ENCODE data around the gene PKP1. TPM values are rescaled to one million over a fixed set of nuclear protein-coding genes. Genes with fewer than 3 reads are reported as not detected.

The PKP1 gene
- total and polyA plus RNA-seq, 2 donors from 2014 or later, result 0.47 to 0.63 TPM

DNA sequence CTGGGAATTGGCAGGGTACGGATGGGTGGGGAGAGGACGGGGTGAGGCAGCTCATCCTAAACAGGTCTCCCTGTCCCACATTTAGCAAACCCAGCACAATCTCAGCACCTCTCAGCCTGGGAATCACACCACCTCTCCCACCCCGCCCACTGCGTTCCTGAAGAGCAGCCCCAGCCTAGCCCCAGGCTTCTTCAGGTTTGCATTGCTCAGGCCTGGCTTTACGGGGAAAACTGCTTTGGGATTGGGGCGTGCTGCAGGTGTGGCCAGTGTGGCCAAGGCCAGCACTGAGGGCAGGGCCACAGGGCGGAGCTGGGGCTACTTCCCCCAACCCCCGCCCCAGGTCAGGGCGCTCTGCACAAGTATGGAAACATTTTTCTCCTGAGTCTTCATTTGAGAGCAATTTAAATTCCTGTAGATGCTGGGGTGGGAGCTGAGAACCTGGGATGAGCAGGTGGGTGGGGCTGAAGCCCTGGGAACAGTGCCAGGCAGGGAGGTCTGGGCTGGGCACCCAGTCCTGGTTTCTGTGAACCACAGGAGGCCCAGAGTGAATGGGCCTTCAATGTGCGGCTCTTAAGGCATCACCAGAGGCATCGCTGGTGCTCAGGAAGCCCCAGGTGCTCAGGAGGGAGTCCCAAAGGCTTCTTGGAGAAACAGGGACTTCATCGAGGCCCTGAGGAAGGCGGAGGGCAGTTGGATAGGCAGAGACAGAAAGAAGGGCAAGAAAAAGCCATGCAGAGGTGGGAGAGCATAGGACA is 70.1 kb downstream of the PKP1 start:
- H3K4me3 ChIP-seq (ENCODE audit: low read length in 3 of 3), result no peak overlapping the region
- intact Hi-C loops (cut with DNase I), result no loop called here
- DNase-seq (peak in 1 of 5 donors; percentile 20), FAIRE-seq (no peak)
- no peaks in the 10 kb centered on the region for H3K36me3 ChIP-seq (ENCODE audit: control insufficient read depth in 2 of 3, insufficient read depth in 3 of 3, low read length in 3 of 3)
- H3K9ac ChIP-seq (ENCODE audit: low read length in 3 of 3), result no peak overlapping the region
- TF ChIP-seq, protein P1, sequence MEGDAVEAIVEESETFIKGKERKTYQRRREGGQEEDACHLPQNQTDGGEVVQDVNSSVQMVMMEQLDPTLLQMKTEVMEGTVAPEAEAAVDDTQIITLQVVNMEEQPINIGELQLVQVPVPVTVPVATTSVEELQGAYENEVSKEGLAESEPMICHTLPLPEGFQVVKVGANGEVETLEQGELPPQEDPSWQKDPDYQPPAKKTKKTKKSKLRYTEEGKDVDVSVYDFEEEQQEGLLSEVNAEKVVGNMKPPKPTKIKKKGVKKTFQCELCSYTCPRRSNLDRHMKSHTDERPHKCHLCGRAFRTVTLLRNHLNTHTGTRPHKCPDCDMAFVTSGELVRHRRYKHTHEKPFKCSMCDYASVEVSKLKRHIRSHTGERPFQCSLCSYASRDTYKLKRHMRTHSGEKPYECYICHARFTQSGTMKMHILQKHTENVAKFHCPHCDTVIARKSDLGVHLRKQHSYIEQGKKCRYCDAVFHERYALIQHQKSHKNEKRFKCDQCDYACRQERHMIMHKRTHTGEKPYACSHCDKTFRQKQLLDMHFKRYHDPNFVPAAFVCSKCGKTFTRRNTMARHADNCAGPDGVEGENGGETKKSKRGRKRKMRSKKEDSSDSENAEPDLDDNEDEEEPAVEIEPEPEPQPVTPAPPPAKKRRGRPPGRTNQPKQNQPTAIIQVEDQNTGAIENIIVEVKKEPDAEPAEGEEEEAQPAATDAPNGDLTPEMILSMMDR (IDR thresholded peaks at IDR 0.05; ENCODE audit: borderline replicate concordance, extremely low read depth, insufficient read depth), result no peak
- H3K9me3 ChIP-seq (ENCODE audit: control insufficient read depth in 2 of 3, insufficient read depth in 1 of 3, low read length in 3 of 3), result no peaks in the 10 kb centered on the region
- peaks cover 0 to 3% (median 0%) of the 10 kb centered on the region in 3 donors for H3K4me1 ChIP-seq (ENCODE audit: control insufficient read depth in 2 of 3, insufficient read depth in 2 of 3, low read depth in 1 of 3, low read length in 3 of 3)
- H3K27ac ChIP-seq (ENCODE audit: low read depth in 2 of 2, low read length in 2 of 2), result no peak overlapping the region
- no peaks in the 10 kb centered on the region for H3K27me3 ChIP-seq (ENCODE audit: control insufficient read depth, insufficient read depth, low read length)

DNA sequence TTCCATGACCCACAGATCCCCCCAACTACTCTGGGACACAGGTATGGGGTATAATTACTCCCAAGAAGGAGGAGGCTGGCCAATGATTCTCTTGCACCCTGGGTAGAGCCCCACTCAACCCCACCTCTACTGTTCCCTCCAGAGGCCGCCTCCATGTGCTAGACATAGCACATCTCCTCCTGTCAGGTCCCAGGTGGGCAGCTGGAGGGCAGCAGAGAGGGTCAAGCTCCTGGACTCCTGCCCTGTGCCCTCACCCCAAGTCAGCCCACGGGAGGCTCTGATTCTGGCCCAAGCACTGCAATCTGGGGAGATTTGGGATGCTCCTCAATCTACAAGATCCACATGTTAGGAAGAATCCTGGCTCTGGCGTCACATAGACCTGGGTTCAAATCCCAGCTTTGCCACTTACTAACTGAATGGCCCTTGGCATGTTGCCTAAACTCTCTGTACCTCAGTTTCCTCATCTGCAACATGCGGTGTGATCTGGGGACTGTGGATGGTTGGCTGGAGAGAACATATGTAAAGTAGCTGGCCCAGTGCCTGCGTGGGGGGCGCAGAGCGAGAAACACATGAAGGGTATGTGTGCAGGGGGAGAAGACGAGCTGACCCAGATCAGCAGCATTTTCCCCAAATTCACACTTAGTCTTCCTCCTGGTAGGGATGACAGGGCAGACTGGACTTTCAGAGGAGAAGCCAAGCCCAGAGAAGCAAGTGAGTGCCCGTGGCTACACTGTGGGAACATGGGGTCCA is 71.0 kb downstream of the PKP1 start:
- H3K27ac ChIP-seq (ENCODE audit: low read depth in 2 of 2, low read length in 2 of 2), result no peak overlapping the region
- no peak for FAIRE-seq

DNA sequence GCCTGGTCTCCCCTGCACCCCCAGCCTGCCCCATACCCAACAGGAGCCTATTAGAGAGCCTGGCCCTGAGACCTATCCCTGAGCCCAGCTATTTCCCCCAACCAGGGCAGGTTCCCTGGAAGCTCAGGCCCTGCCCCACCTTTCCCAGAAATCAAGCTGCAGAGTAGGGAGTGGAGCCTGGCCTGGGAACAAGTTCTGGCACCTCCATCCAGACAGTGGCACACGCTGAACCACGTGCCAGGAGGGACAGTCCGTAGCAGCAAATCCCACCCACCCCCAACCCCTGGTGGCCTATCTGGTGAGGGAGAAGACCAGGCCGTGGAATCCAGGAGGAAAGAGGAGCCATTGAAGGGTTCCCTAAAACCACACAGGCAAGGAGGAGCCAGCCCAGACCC is 71.6 kb downstream of the PKP1 start:
- H3K36me3 ChIP-seq (ENCODE audit: control insufficient read depth in 2 of 3, insufficient read depth in 3 of 3, low read length in 3 of 3), result no peaks in the 10 kb centered on the region
- no peaks in the 10 kb centered on the region for H3K9me3 ChIP-seq (ENCODE audit: control insufficient read depth in 2 of 3, insufficient read depth in 1 of 3, low read length in 3 of 3)
- TF ChIP-seq, protein P1 (IDR thresholded peaks at IDR 0.05; ENCODE audit: borderline replicate concordance, extremely low read depth, insufficient read depth), result no peak
- H3K4me3 ChIP-seq (ENCODE audit: low read length in 3 of 3), result no peak overlapping the region
- no peak for FAIRE-seq
- H3K9ac ChIP-seq (ENCODE audit: low read length in 3 of 3), result no peak overlapping the region
- peak in 1 of 5 donors; percentile 46 for DNase-seq
- no peaks in the 10 kb centered on the region for H3K27me3 ChIP-seq (ENCODE audit: control insufficient read depth, insufficient read depth, low read length)
- H3K4me1 ChIP-seq (ENCODE audit: control insufficient read depth in 2 of 3, insufficient read depth in 2 of 3, low read depth in 1 of 3, low read length in 3 of 3), result peaks cover 0 to 3% (median 0%) of the 10 kb centered on the region in 3 donors
- H3K27ac ChIP-seq (ENCODE audit: low read depth in 2 of 2, low read length in 2 of 2), result no peak overlapping the region
- intact Hi-C loops (cut with DNase I), result no loop called here

More for the DNA sequence above, 71.0 kb downstream of the PKP1 start:
- Histone ChIP-seq H3K4me3 (ENCODE audit: low read length in 3 of 3) (no peak overlapping the region), H3K9ac (ENCODE audit: low read length in 3 of 3) (no peak overlapping the region), H3K36me3 (ENCODE audit: control insufficient read depth in 2 of 3, insufficient read depth in 3 of 3, low read length in 3 of 3) (no peaks in the 10 kb centered on the region), H3K27me3 (ENCODE audit: control insufficient read depth, insufficient read depth, low read length) (no peaks in the 10 kb centered on the region), H3K9me3 (ENCODE audit: control insufficient read depth in 2 of 3, insufficient read depth in 1 of 3, low read length in 3 of 3) (no peaks in the 10 kb centered on the region), H3K4me1 (ENCODE audit: control insufficient read depth in 2 of 3, insufficient read depth in 2 of 3, low read depth in 1 of 3, low read length in 3 of 3) (peaks cover 0 to 3% (median 0%) of the 10 kb centered on the region in 3 donors)
- DNase-seq, result peak in 1 of 5 donors; percentile 28
- TF ChIP-seq, protein P1 (IDR thresholded peaks at IDR 0.05; ENCODE audit: borderline replicate concordance, extremely low read depth, insufficient read depth), result no peak
- intact Hi-C loops (cut with DNase I), result no loop called here

Measured in kidney (tissue), 14 donors.